CD4-positive, alpha-beta memory T cell (primary cell): ENCODE results near the gene TMEM91. TPM values are rescaled to one million over a fixed set of nuclear protein-coding genes. Genes with fewer than 3 reads are reported as not detected.
"Not testable (repeated sequence)": the region's sequence is repeated elsewhere in the genome, so short reads cannot be mapped to it uniquely, and the experiment has no call there.

Source experiments
- CTCF ChIA-PET: fragments of 350-600 bp; sonication (Branson Sonifier 250); formaldehyde crosslinking; loops from one replicate; lab custom pipeline; 2021; ENCODE audit warnings: inconsistent platforms; ENCODE audit not compliant: partially characterized antibody; lab: Charles Lee
- POLR2A ChIA-PET: fragments of 350-600 bp; sonication (Branson Sonifier 250); formaldehyde crosslinking; loops from one replicate; lab custom pipeline; 2021; ENCODE audit not compliant: partially characterized antibody; lab: Charles Lee
- DNase-seq, 5 donors: peaks; one replicate each; pipeline versions ENCODE4 v3.0.0 to v3.0.0-alpha.2; 2020 to 2022; ENCODE audit warnings: mixed read lengths in 1 of 5
- H3K27ac ChIP-seq: one replicate; pipeline ENCODE4 v1.7.0; 2013; ENCODE audit warnings: low read depth, low read length
- H3K27me3 ChIP-seq: 2 replicates; pipeline ENCODE4 v1.7.0; 2013; ENCODE audit warnings: mild to moderate bottlenecking, low read length, moderate library complexity; ENCODE audit not compliant: insufficient read depth
- H3K36me3 ChIP-seq: 2 replicates; pipeline ENCODE4 v1.7.0; 2013; ENCODE audit warnings: mild to moderate bottlenecking, low read length, moderate library complexity; ENCODE audit not compliant: insufficient read depth
- H3K4me1 ChIP-seq: 2 replicates; pipeline ENCODE4 v1.7.0; 2013; ENCODE audit warnings: mild to moderate bottlenecking, low read length, moderate library complexity; ENCODE audit not compliant: insufficient read depth
- H3K4me3 ChIP-seq, 2 donors: one replicate each; pipeline ENCODE4 v1.7.0; 2013; ENCODE audit warnings: low read length in 2 of 2, mild to moderate bottlenecking in 1 of 2
- H3K9me3 ChIP-seq, 2 donors: one replicate each; pipeline ENCODE4 v1.7.0; 2013; ENCODE audit warnings: low read length in 2 of 2, control low read depth in 1 of 2; ENCODE audit not compliant: control insufficient read depth in 1 of 2
- H3K27ac Mint-ChIP-seq, 7 donors: one replicate each; pipeline ENCODE4 v1.8.0; 2020 to 2021; ENCODE audit warnings: mixed read lengths in 7 of 7, mild to moderate bottlenecking in 6 of 7, inconsistent platforms in 3 of 7, moderate library complexity in 3 of 7
- H3K27me3 Mint-ChIP-seq, 2 donors: one replicate each; pipeline ENCODE4 v1.8.0; 2020 to 2021; ENCODE audit warnings: mixed read lengths in 2 of 2
- H3K36me3 Mint-ChIP-seq, 2 donors: one replicate each; pipeline ENCODE4 v1.8.0; 2020 to 2021; ENCODE audit warnings: mixed read lengths in 2 of 2, inconsistent platforms in 1 of 2, mild to moderate bottlenecking in 1 of 2
- H3K4me1 Mint-ChIP-seq, 4 donors: one replicate each; pipeline ENCODE4 v1.8.0; 2020 to 2021; ENCODE audit warnings: mixed read lengths in 4 of 4, mild to moderate bottlenecking in 1 of 4
- H3K4me3 Mint-ChIP-seq, 8 donors: one replicate each; pipeline ENCODE4 v1.8.0; 2020 to 2021; ENCODE audit warnings: mixed read lengths in 8 of 8, mild to moderate bottlenecking in 7 of 8, moderate library complexity in 6 of 8, inconsistent platforms in 3 of 8
- H3K9me3 Mint-ChIP-seq, 8 donors: one replicate each; pipeline ENCODE4 v1.8.0; 2020 to 2021; ENCODE audit warnings: mixed read lengths in 8 of 8, mild to moderate bottlenecking in 5 of 8, inconsistent platforms in 3 of 8, moderate library complexity in 1 of 8
- intact Hi-C: fragments of 100-400 bp; cut with micrococcal nuclease; formaldehyde crosslinking; loops from one replicate; pipeline ENCODE4 v1.15.1; 2023
- polyA plus RNA-seq, 2 donors: library from polyadenylated mRNA; unstranded; fragments of 300-500 nt; fragmentation: Illumina TruSeq; gene quantifications; one replicate each; pipeline ENCODE4 v1.2.3, GENCODE V29; 2021
- total RNA-seq, 2 experiments: library from RNA; stranded (reverse); gene quantifications; one replicate each; pipeline ENCODE4 v1.2.3, GENCODE V29; 2021

TMEM91 gene
- total and polyA plus RNA-seq, 4 experiments from 2014 or later, result 4.8 to 16.1 (median 9.6) TPM

GRCh38 chr19:41339936-41340335 is 36.4 kb upstream of the TMEM91 start:
- peaks cover 36 to 75% of the 10 kb centered on the region in 2 donors for H3K36me3 Mint-ChIP-seq

GRCh38 chr19:41341669-41342490 is 34.5 kb upstream of the TMEM91 start:
- H3K4me1 ChIP-seq, result peaks cover 50% of the 10 kb centered on the region
- H3K4me1 Mint-ChIP-seq, result peaks cover 29 to 73% (median 47%) of the 10 kb centered on the region in 4 donors
- H3K4me3 Mint-ChIP-seq, result peak overlapping the region; percentile 36 to 79 (median 62)
- H3K36me3 ChIP-seq, result peaks cover 64% of the 10 kb centered on the region
- ChIA-PET CTCF (interaction anchor here (0.7 to 4.3 kb wide), 4 partner anchors 10 to 137 kb away, joined by 3 to 19 read pairs (median 4); no protein-coding TSS in a partner anchor), POLR2A (interaction anchor here (0.5 to 2.4 kb wide), 10 partner anchors 10 to 205 kb away, joined by 3 to 25 read pairs (median 4); partner anchors contain the start of gene TGFB1)
- no peaks in the 10 kb centered on the region for H3K27me3 Mint-ChIP-seq
- no peak for DNase-seq
- H3K27me3 ChIP-seq, result no peaks in the 10 kb centered on the region
- H3K27ac ChIP-seq, result peak overlapping the region; percentile 7
- H3K9me3 ChIP-seq, result no peaks in the 10 kb centered on the region
- peaks cover 42 to 73% of the 10 kb centered on the region in 2 donors for H3K36me3 Mint-ChIP-seq
- H3K4me3 ChIP-seq, result no peak overlapping the region
- peak overlapping the region; percentile 48 to 84 (median 59) for H3K27ac Mint-ChIP-seq
- intact Hi-C loops, result no loop called here
- no peaks in the 10 kb centered on the region for H3K9me3 Mint-ChIP-seq

More at GRCh38 chr19:41339936-41340335, 36.4 kb upstream of the TMEM91 start:
- Histone ChIP-seq H3K4me1 (peaks cover 43% of the 10 kb centered on the region), H3K36me3 (peaks cover 66% of the 10 kb centered on the region), H3K27me3 (no peaks in the 10 kb centered on the region), H3K4me3 (no peak overlapping the region), H3K27ac (no peak overlapping the region), H3K9me3 (no peaks in the 10 kb centered on the region)
- Mint-ChIP-seq H3K4me1 (peaks cover 26 to 68% (median 40%) of the 10 kb centered on the region in 4 donors), H3K9me3 (no peaks in the 10 kb centered on the region), H3K27ac (peak overlapping the region; percentile 42 to 79 (median 48)), H3K27me3 (no peaks in the 10 kb centered on the region), H3K4me3 (peak overlapping the region in 1 of 8 donors; percentile 47)
- POLR2A ChIA-PET, result interaction anchor here (1.0 to 1.6 kb wide), 3 partner anchors 9 to 76 kb away, joined by 4 read pairs; partner anchors contain the start of gene HNRNPUL1
- intact Hi-C loops, result loop anchor here (1.0 kb wide), 1 partner anchor 12 kb away; no protein-coding TSS in a partner anchor
- DNase-seq, result no peak
- CTCF ChIA-PET, result interaction anchor here (4.3 kb wide), 1 partner anchor 12 kb away, joined by 19 read pairs; no protein-coding TSS in a partner anchor

GRCh38 chr19:41344162-41344561 is 32.2 kb upstream of the TMEM91 start:
- Histone ChIP-seq H3K27ac (peak overlapping the region; percentile 17), H3K27me3 (no peaks in the 10 kb centered on the region), H3K4me3 (no peak overlapping the region), H3K36me3 (peaks cover 60% of the 10 kb centered on the region), H3K9me3 (no peaks in the 10 kb centered on the region), H3K4me1 (peaks cover 72% of the 10 kb centered on the region)
- Mint-ChIP-seq H3K27me3 (no peaks in the 10 kb centered on the region), H3K4me1 (peaks cover 34 to 73% (median 54%) of the 10 kb centered on the region in 4 donors), H3K9me3 (no peaks in the 10 kb centered on the region), H3K4me3 (peak overlapping the region in 5 of 8 donors; percentile 24 to 58 (median 44)), H3K36me3 (peaks cover 42 to 71% of the 10 kb centered on the region in 2 donors), H3K27ac (peak overlapping the region; percentile 53 to 84 (median 66))
- no peak for DNase-seq
- POLR2A ChIA-PET, result interaction anchor here (0.9 to 2.2 kb wide), 6 partner anchors 9 to 1899 kb away, joined by 3 to 8 read pairs (median 3); partner anchors contain the start of genes B9D2, HNRNPUL1 and SUPT5H
- CTCF ChIA-PET, result no interaction called here
- intact Hi-C loops, result no loop called here

- peak overlapping the region in 1 of 8 donors; percentile 65 for H3K4me3 Mint-ChIP-seq
- H3K27ac Mint-ChIP-seq, result peak overlapping the region in 3 of 7 donors; percentile 70 to 89 (median 72)
Measured at GRCh38 chr19:41346916-41347315, 29.4 kb upstream of the TMEM91 start.

GRCh38 chr19:41350735-41351338 is 25.5 kb upstream of the TMEM91 start:
- H3K36me3 Mint-ChIP-seq, result peaks cover 16 to 54% of the 10 kb centered on the region in 2 donors
- Histone ChIP-seq H3K27me3 (no peaks in the 10 kb centered on the region), H3K4me1 (peaks cover 68% of the 10 kb centered on the region), H3K27ac (peak overlapping the region; percentile 91), H3K4me3 (peak overlapping the region; percentile 68 to 88), H3K36me3 (peaks cover 20% of the 10 kb centered on the region), H3K9me3 (no peaks in the 10 kb centered on the region)
- peaks cover 34 to 60% (median 48%) of the 10 kb centered on the region in 4 donors for H3K4me1 Mint-ChIP-seq
- ChIA-PET POLR2A (interaction anchor here (0.6 to 13.8 kb wide), 20 partner anchors 9 to 1064 kb away, joined by 3 to 273 read pairs (median 11); partner anchors contain the start of genes B9D2, CCDC97, DMAC2 and HNRNPUL1), CTCF (interaction anchor here (0.5 to 3.1 kb wide), 15 partner anchors 10 to 673 kb away, joined by 3 to 48 read pairs (median 5); partner anchors contain the start of genes B9D2 and CCDC97)
- H3K9me3 Mint-ChIP-seq, result peaks cover 0 to 6% (median 0%) of the 10 kb centered on the region in 8 donors
- peak overlapping the region; percentile 84 to 100 (median 99) for H3K4me3 Mint-ChIP-seq
- intact Hi-C loops, result loop anchor here (1.0 to 5.0 kb wide), 4 partner anchors 13 to 201 kb away; partner anchors contain the start of gene B9D2
- no peaks in the 10 kb centered on the region for H3K27me3 Mint-ChIP-seq
- DNase-seq, result peak in 1 of 5 donors; percentile 47
- H3K27ac Mint-ChIP-seq, result peak overlapping the region; percentile 89 to 99 (median 98)

More at GRCh38 chr19:41346916-41347315, 29.4 kb upstream of the TMEM91 start:
- H3K27me3 ChIP-seq, H3K9me3 ChIP-seq, H3K27me3 Mint-ChIP-seq, intact Hi-C loops, H3K27ac ChIP-seq, H3K9me3 Mint-ChIP-seq, H3K4me3 ChIP-seq, DNase-seq: not testable (repeated sequence)
- peaks cover 46% of the 10 kb centered on the region for H3K36me3 ChIP-seq
- ChIA-PET POLR2A (interaction anchor here (0.8 to 12.3 kb wide), 9 partner anchors 8 to 93 kb away, joined by 3 to 273 read pairs (median 4); partner anchors contain the start of genes B9D2, CCDC97 and DMAC2), CTCF (interaction anchor here (1.0 to 2.2 kb wide), 5 partner anchors 8 to 142 kb away, joined by 3 to 7 read pairs (median 4); no protein-coding TSS in a partner anchor)
- peaks cover 32 to 72% of the 10 kb centered on the region in 2 donors for H3K36me3 Mint-ChIP-seq
- H3K4me1 Mint-ChIP-seq, result peaks cover 37 to 77% (median 56%) of the 10 kb centered on the region in 4 donors
- H3K4me1 ChIP-seq, result peaks cover 83% of the 10 kb centered on the region
